Measurements from ENCODE around the gene FOLH1. TPM values are rescaled to one million over a fixed set of nuclear protein-coding genes. Genes with fewer than 3 reads are reported as not detected.
"Not testable (repeated sequence)": the region's sequence is repeated elsewhere in the genome, so short reads cannot be mapped to it uniquely, and the experiment has no call there.

FOLH1 gene
- total RNA-seq: 0.35 TPM
- long read RNA-seq: 0 reads

DNA sequence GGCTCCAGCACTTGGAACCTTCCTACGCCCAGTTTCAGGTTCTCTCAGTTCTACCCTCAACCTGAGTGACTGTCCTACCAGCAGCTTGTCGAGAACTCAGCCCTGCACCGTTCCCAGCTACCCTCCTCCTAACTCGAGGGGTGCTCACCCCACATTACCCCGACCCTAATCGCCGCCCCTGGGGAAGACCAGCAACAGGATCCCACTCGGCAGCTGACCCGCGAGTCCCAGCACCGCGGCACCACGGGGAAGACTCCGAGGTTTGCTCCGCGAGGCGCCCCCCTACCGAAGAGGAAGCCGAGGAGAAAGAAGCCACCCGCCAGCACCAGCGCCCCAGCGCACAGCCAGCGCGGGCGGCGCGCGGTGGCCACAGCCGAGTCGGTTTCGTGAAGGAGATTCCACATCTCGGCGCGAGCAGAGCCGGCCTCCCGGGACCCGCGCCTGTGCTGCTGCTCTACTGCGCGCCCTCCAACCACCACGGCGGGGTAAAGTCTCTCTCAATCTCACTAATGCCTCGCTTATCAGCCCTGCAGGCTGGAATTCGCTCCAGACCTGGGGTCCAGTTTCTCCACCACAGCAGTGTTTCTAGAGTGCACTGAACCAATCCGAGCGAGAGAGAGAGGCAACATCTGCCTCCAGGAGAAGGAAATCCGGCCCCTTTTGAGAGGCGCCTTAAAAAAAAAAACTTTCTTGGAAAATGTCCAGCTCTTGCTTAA, at the start of gene FOLH1:
Gene FOLH1, minus strand, starts transcription at position 597 of the 716 bp plus-strand sequence. Its CDS starts 193 bp downstream, at position 404.
- intact Hi-C loops (cut with DNase I): no loop called here
- ATAC-seq (peak; percentile 85), DNase-seq (ENCODE audit: missing footprints) (peak; percentile 65)

DNA sequence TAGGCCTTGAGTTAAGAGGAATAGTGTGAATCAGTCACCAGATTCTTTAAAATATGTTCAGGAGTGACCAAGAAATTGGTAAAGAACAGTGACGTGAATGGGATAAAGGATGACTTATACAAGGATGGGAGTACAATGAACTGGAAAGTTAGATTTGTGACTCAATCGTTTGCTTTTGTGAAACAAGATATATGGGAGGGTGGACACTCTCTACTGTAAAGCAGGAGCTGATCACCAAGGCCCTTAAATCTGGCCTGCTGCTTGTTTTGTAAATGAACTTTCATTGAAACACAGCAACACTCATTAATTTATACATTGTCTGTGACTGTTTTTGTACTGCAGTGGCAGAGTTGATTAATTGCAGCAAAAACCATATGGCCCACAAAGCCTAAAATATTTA, 46.7 kb upstream of the FOLH1 start:
- DNase-seq (ENCODE audit: missing footprints); intact Hi-C loops (cut with DNase I); ATAC-seq: not testable (repeated sequence)

GRCh38 chr11:49251212-49251611, 42.8 kb upstream of the FOLH1 start:
- DNase-seq (ENCODE audit: missing footprints); ATAC-seq; intact Hi-C loops (cut with DNase I): not testable (repeated sequence)

GRCh38 chr11:49250398-49251115, 42.2 kb upstream of the FOLH1 start:
- intact Hi-C loops (cut with DNase I); ATAC-seq; DNase-seq (ENCODE audit: missing footprints): not testable (repeated sequence)

GRCh38 chr11:49249363-49249762, 41.0 kb upstream of the FOLH1 start:
- DNase-seq (ENCODE audit: missing footprints); intact Hi-C loops (cut with DNase I); ATAC-seq: not testable (repeated sequence)

- intact Hi-C loops (cut with DNase I): loop anchor here (5.0 kb wide), 1 partner anchor 294 kb away; no protein-coding TSS in a partner anchor
- not testable (repeated sequence) for ATAC-seq; DNase-seq (ENCODE audit: missing footprints)
Observed at GRCh38 chr11:49233685-49234084, 25.3 kb upstream of the FOLH1 start.

- DNase-seq (ENCODE audit: missing footprints); ATAC-seq: not testable (repeated sequence)
- intact Hi-C loops (cut with DNase I): loop anchor here (5.0 kb wide), 1 partner anchor 294 kb away; no protein-coding TSS in a partner anchor
Observed at GRCh38 chr11:49233019-49233418, 24.6 kb upstream of the FOLH1 start.

- ATAC-seq; DNase-seq (ENCODE audit: missing footprints): not testable (repeated sequence)
- intact Hi-C loops (cut with DNase I): loop anchor here (5.0 kb wide), 1 partner anchor 296 kb away; no protein-coding TSS in a partner anchor
Observed at GRCh38 chr11:49231725-49232124, 23.3 kb upstream of the FOLH1 start.

DNA sequence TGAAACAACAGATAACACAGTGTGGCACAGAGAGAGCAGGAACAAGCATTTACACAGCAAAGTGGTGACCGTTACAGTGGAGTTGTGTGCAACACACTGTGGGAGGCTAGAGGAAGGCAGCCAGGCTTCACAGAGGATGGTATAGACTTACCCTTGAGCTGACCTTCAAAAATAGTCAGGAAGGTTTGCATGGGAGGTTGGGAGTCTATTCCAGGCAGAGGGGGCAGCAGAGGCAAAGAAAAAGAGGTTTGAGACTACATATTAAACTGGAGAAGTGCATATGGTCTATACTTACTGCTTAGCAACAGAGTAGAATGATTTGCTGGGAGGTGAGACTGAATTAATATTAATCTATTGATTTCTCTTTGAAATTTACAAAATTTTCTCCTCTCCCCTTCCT, 22.1 kb upstream of the FOLH1 start:
- DNase-seq (ENCODE audit: missing footprints); ATAC-seq: not testable (repeated sequence)
- intact Hi-C loops (cut with DNase I): loop anchor here (5.0 kb wide), 1 partner anchor 297 kb away; no protein-coding TSS in a partner anchor

GRCh38 chr11:49230001-49230400, 21.6 kb upstream of the FOLH1 start:
- not testable (repeated sequence) for ATAC-seq; DNase-seq (ENCODE audit: missing footprints)
- intact Hi-C loops (cut with DNase I): loop anchor here (5.0 kb wide), 1 partner anchor 297 kb away; no protein-coding TSS in a partner anchor

GRCh38 chr11:49229136-49229535, 20.7 kb upstream of the FOLH1 start:
- peak; percentile 62 for ATAC-seq
- intact Hi-C loops (cut with DNase I); DNase-seq (ENCODE audit: missing footprints): not testable (repeated sequence)

DNA sequence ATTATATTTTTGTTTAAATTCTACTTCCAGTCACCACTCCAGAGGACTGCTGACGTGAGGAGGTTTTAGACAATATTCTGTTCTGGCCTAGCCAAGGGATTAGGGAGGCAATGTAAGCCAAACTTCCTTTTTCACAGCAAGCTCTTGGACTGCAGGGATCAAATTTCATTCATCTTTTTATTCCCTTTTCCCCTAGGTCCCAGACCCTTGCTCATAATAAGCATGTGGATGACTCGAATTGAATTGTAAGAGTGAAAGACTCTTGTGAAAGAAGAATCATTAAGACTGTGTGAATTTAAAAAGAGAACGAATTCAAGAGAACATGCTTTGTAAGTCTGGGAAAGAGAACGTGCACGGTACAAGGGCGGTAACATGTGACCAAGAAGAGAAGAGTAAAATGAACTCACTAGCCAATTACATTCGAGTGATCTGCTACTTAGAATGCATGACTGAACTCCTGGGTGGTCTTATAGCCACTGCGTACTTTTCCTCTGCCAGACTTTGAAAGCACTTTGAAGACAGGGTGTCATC, 16.9 kb upstream of the FOLH1 start:
- ATAC-seq; intact Hi-C loops (cut with DNase I); DNase-seq (ENCODE audit: missing footprints): not testable (repeated sequence)

- DNase-seq (ENCODE audit: missing footprints) (no peak), ATAC-seq (no peak)
- intact Hi-C loops (cut with DNase I): no loop called here
Observed at GRCh38 chr11:49221112-49221511, 12.7 kb upstream of the FOLH1 start.

GRCh38 chr11:49213026-49213560, 4.7 kb upstream of the FOLH1 start:
- no peak for ATAC-seq
- DNase-seq (ENCODE audit: missing footprints): no peak
- intact Hi-C loops (cut with DNase I): no loop called here

- intact Hi-C loops (cut with DNase I); ATAC-seq; DNase-seq (ENCODE audit: missing footprints): not testable (repeated sequence)
Observed at GRCh38 chr11:49206999-49207398, 1.4 kb downstream of the FOLH1 start.

GRCh38 chr11:49202287-49202976, 6.0 kb downstream of the FOLH1 start:
- intact Hi-C loops (cut with DNase I): no loop called here
- ATAC-seq (no peak), DNase-seq (ENCODE audit: missing footprints) (no peak)

GRCh38 chr11:49196775-49197174, 11.6 kb downstream of the FOLH1 start:
- intact Hi-C loops (cut with DNase I); ATAC-seq; DNase-seq (ENCODE audit: missing footprints): not testable (repeated sequence)

GRCh38 chr11:49196002-49196401, 12.4 kb downstream of the FOLH1 start:
- ATAC-seq; intact Hi-C loops (cut with DNase I): not testable (repeated sequence)

More at GRCh38 chr11:49196002-49196401, 12.4 kb downstream of the FOLH1 start:
- not testable (repeated sequence) for DNase-seq (ENCODE audit: missing footprints)

Data from Right ventricle myocardium inferior (tissue), 1 donor.